GM21526 (cell line): ENCODE measurements around the gene MLST8.
"Not testable (repeated sequence)": the region's sequence is repeated elsewhere in the genome, so short reads cannot be mapped to it uniquely, and the experiment has no call there.

Source experiments
- ATAC-seq: cut with Tn5 transposase; IDR thresholded peaks from one replicate; pipeline ENCODE4 v1.9.1; 2021; ENCODE audit warnings: moderate library complexity; ENCODE audit not compliant: unreplicated experiment, low FRiP score

Gene MLST8

DNA sequence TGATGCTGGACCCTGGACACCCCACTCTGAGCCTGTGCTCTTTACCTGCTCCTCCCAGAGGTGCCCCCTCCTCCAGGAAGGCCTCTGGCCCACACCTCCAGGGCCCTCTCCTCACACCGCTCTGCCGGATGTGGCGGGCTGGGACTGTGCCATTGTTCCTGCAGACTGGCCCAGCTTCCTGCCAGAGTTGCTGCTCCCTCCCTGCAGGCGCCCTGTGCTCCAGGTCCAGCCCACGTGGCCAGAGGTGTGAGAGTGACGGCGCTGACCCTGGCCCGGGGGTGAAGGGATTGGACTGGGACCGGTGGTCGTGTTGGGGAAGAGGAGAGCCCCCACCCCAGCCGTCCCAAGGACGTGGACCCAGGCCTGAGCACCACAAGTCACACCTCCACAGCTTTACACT, 23.8 kb downstream of the MLST8 start:
- ATAC-seq = no peak

GRCh38 chr16:2229632-2230250, 24.5 kb downstream of the MLST8 start:
- ATAC-seq = no peak

GRCh38 chr16:2230376-2230775, 25.1 kb downstream of the MLST8 start:
- no peak for ATAC-seq

DNA sequence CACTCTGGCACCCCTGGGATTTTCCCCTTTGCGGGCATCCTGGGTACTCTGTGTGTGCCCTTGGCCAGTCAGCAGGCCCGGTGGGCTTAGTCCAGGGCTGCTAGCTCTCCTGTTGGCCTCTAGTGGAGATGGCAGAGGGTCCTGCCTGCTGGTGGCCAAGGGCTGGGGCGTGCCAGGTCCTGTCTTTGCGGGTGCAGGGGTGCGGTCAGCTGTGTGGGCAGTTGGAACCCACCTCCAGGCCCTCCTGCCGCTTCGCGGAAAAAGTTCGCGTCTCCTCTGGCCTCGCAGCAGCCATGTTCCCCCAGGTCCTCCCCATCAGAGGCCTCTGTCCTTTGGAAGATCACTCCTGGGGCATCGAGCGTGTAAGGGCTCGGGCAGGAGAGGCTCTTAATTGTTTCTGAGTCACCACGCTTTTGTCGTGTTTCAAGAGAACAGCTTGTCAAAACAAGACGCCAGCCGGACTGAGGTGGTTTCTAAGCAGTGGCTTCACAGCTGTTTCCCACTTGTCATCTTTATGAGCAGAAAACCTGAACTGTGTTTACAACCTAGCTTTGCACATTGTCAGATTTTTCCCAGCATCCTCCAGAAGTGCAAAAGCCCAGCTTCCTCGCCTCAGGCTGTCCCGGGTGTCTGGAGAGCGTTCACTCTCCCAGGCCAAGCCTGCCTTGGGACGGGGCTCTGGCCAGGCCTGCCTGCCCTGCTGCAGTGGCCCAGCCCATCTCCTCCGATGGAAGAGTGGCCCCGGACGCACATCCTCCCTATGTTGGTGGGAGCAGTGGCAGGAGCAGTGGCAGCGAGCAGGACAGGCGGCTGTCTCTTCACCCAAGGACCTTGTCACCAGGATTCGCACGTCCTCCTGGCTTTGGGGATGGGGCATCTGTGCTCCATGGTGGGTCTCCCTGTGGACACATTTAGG, 26.0 kb downstream of the MLST8 start:
- no peak for ATAC-seq

DNA sequence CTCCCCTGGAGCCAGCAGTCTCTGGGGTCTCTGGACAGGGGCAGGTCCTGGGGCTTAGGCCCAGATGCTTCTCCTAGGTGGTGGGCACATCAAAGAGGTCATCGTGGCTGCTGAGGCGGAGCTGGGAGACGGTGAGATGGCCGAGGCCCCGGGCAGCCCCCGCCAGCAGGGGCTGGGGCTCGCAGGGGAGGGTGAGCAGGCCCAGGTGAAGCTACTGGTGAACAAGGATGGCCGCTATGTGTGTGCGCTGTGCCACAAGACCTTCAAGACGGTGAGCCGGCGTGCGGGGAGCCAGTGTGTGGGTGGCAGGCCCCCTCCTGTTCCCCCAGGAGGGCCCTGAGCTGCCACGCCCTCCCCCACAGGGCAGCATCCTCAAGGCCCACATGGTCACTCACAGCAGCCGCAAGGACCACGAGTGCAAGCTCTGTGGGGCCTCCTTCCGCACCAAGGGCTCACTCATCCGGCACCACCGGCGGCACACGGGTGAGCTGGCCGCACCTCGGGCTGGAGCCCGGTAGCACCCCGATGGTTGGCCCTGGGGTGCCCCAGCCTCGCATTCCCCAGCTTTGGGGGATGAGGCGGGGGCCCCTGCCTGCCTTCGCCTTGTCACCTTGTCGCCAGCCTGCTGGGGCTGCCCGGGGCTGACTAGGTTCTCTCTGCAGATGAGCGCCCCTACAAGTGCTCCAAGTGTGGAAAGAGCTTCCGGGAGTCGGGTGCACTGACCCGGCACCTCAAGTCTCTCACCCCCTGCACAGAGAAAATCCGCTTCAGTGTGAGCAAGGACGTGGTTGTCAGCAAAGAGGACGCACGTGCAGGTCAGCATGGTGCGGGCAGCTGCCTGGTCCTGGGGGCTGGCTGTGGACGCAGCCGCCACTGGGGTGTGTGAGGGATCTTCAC, 27.1 kb downstream of the MLST8 start:
- no peak for ATAC-seq

DNA sequence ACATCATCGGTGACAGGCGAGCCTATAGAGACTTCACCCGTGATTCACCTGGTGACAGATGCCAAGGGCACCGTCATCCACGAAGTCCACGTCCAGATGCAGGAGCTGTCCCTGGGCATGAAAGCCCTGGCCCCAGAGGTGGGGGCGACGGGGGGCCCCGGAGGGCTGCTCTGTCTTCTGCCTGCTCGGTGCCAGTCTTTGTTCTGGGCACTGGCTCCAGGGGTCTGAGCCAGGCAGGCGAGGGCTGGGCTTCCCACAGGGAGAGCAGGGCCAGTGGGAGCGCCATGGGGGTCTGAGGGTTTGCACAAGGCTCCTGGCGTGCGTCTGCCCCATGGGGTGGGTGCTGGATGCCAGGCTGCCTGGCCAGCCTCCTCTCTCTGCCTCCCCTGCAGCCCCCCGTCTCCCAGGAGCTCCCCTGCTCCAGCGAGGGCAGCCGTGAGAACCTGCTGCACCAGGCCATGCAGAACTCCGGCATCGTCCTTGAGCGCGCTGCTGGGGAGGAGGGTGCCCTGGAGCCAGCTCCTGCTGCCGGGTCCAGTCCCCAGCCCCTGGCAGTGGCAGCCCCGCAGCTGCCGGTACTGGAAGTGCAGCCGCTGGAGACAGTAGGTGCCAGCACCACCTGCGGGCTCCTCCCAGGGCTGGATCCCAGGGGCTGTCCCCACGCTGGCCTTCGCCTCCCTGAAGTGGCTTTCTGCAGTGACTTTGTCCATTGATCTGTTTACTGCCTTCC, 28.0 kb downstream of the MLST8 start:
- no peak for ATAC-seq

DNA sequence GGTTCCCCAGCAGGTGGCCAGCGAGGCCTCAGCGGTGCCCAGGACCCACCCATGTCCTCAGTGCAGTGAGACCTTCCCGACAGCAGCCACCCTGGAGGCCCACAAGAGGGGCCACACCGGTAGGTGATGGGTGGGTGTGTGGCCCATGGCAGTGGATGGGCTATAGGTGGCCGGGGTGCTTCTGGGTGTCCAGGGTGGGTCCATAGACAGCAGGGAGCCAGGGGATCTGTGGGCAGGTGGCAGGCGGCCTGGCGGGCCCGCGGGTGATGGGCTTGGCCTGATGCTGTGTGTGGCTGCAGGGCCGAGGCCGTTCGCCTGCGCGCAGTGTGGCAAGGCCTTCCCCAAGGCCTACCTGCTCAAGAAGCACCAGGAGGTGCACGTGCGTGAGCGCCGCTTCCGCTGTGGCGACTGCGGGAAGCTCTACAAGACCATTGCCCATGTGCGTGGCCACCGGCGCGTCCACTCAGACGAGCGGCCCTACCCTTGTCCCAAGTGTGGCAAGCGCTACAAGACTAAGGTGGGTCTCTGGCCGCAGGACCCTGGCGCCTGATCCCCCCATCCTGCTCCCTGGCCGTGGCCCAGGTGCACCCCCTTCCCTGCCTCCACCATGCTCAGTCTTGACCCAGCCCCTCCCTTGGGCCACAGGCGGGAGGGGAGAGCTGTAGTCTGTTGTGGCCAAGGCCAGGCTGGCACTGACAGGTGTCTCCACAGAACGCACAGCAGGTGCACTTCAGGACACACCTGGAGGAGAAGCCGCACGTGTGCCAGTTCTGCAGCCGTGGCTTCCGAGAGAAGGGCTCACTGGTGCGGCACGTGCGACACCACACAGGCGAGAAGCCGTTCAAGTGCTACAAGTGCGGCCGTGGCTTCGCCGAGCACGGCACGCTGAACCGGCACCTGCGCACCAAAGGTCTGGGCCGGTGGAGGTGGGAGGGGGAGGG, 28.9 kb downstream of the MLST8 start:
- ATAC-seq = no peak

GRCh38 chr16:2234813-2235170, 29.5 kb downstream of the MLST8 start:
- no peak for ATAC-seq

DNA sequence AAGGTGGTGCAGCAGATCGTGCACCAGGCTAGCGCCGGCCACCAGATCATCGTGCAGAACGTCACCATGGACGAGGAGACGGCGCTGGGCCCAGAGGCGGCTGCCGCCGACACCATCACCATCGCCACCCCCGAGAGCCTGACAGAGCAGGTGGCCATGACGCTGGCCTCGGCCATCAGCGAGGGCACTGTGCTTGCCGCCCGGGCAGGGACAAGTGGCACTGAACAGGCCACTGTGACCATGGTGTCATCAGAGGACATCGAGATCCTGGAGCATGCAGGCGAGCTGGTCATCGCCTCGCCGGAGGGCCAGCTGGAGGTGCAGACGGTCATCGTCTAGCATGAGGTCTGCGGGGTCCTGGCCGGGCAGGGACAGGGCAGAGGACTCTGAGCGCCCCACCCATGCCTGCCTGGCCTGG, 30.0 kb downstream of the MLST8 start:
- no peak for ATAC-seq

GRCh38 chr16:2235695-2236336, 30.6 kb downstream of the MLST8 start:
- no peak for ATAC-seq

DNA sequence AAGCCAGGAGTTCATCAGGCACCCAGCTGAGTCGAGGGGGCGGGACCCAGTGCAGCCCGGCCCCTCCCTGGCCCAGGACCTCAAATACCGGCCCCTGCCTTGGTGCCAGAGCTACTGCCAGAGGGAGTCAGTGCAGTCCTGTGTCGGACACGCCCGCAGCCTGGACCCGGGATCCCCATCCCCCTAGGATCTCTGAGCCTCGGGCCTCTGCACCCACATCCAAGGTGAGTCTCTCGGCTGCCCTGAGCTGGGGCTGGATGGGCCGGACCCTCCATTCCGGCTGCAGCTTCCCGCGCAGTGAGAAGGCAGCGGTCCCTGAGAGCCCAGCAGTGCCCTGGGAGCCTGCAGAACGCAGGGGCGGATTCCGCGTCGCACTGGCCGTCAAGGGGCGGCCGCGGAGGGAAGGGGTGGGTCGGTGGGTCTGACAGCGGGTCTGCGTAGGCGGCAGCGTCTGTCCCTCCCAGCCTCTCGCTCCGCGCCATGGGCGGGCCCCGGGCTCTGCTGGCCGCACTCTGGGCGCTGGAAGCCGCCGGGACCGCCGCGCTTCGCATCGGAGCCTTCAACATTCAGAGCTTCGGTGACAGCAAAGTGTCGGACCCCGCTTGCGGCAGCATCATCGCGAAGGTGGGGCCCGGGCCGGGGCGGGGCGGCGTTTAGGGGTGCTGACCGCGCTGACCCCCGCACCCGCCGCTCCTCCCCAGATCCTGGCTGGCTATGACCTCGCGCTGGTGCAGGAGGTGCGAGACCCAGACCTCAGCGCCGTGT, 31.3 kb downstream of the MLST8 start, which contains the start of gene DNASE1L2:
DNASE1L2 (plus strand) TSS at position 108 of the 765 bp plus-strand sequence; CDS start at position 481, 373 bp downstream.
- no peak for ATAC-seq

- ATAC-seq = no peak
These were observed 31.8 kb downstream of the MLST8 start for GRCh38 chr16:2237102-2237482.

DNA sequence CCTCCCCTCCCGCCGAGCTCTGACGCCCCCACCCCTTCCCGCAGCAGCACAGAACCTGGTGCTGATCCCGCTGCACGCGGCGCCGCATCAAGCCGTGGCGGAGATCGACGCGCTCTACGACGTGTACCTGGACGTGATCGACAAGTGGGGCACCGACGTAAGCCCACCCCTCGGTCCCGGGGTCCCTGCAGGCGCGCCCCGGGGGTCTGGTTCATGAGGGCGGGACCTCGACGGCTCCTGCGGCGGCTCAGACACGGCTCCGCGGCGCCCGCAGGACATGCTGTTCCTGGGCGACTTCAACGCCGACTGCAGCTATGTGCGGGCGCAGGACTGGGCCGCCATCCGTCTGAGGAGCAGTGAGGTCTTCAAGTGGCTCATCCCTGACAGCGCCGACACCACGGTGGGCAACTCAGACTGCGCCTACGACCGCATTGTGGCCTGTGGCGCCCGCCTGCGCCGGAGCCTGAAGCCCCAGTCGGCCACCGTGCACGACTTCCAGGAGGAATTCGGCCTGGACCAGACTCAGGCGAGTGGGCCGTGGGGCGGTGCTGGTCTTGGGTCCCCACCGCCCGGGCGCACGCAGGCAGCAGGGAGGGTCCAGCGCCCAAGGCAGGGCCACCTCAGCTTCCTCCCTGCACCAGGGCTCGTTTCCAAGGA, 32.4 kb downstream of the MLST8 start:
- no peak for ATAC-seq

GRCh38 chr16:2238150-2238837, 33.0 kb downstream of the MLST8 start:
- no peak for ATAC-seq

GRCh38 chr16:2238838-2239675, 33.8 kb downstream of the MLST8 start:
- no peak for ATAC-seq

DNA sequence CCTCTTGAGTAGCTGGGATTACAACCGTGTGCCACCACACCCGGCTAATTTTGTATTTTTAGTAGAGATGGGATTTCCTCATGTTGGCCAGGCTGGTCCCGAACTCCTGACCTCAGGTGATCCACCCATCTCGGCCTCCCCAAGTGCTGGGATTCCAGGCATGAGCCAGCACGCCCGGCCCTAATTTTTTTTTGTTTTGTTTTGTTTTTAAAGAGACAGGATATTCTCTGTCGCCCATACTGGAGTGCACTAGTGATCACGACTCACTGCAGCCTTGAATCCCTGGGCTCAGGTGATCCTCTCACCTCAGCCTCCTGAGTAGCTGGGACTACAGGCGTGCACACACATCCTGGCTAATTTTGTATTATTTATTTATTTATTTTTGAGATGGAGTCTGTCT, 35.1 kb downstream of the MLST8 start:
- ATAC-seq = not testable (repeated sequence)
